Spleen (tissue), 11 donors: Measurements from ENCODE around the gene EFCAB13. TPM values are rescaled to one million over a fixed set of nuclear protein-coding genes. Genes with fewer than 3 reads are reported as not detected.

ENCODE experiments used
- DNase-seq: peaks from one replicate; pipeline ENCODE4 v3.0.0-alpha.2; 2020
- H3K27ac ChIP-seq, 8 donors: fragments of 200-600 bp; sonication (generic) in 7 of 8; 1 replicate in 4 of 8; 2 replicates in 4 of 8; pipeline versions ENCODE4 v1.5.0 to v1.8.0; 2016 to 2021; ENCODE audit warnings: inconsistent platforms in 4 of 8, mild to moderate bottlenecking in 4 of 8, moderate library complexity in 1 of 8
- H3K27me3 ChIP-seq, 7 donors: fragments of 200-600 bp; sonication (generic) in 6 of 7; replicated peaks in 1 of 7; 1 replicate in 4 of 7; 2 replicates in 3 of 7; pipeline versions ENCODE4 v1.5.0 to v1.8.0; 2016 to 2021; ENCODE audit warnings: inconsistent platforms in 3 of 7, mild to moderate bottlenecking in 1 of 7
- H3K36me3 ChIP-seq, 6 donors: fragments of 200-600 bp; sonication (generic) in 5 of 6; 1 replicate in 4 of 6; 2 replicates in 2 of 6; pipeline versions ENCODE4 v1.5.0 to v1.8.0; 2016 to 2021; ENCODE audit warnings: inconsistent platforms in 2 of 6
- H3K4me1 ChIP-seq, 6 donors: fragments of 200-600 bp; sonication (generic) in 5 of 6; 1 replicate in 3 of 6; 2 replicates in 3 of 6; pipeline versions ENCODE4 v1.5.0 to v1.8.0; 2016 to 2021; ENCODE audit warnings: inconsistent platforms in 3 of 6
- H3K4me3 ChIP-seq, 8 donors: fragments of 200-600 bp; sonication (generic) in 7 of 8; 1 replicate in 4 of 8; 2 replicates in 4 of 8; pipeline versions ENCODE4 v1.5.0 to v1.8.0; 2016 to 2021; ENCODE audit warnings: inconsistent platforms in 4 of 8, mild to moderate bottlenecking in 4 of 8, moderate library complexity in 2 of 8
- H3K9me3 ChIP-seq, 8 donors: fragments of 200-600 bp; sonication (generic) in 7 of 8; 1 replicate in 4 of 8; 2 replicates in 4 of 8; pipeline versions ENCODE4 v1.5.0 to v1.8.0; 2016 to 2021; ENCODE audit warnings: inconsistent platforms in 4 of 8
- POLR2A ChIP-seq, 3 donors: fragments of 450-650 bp; IDR thresholded peaks; one replicate each; pipeline ENCODE4 v1.5.1; 2017; ENCODE audit warnings: antibody characterized with exemption in 3 of 3, mild to moderate bottlenecking in 1 of 3
- POLR2AphosphoS5 ChIP-seq, 3 donors: sonication (generic); formaldehyde crosslinking; IDR thresholded peaks; one replicate each; pipeline ENCODE4 v1.5.1; 2017; ENCODE audit warnings: antibody characterized with exemption in 3 of 3
- WGBS, 5 donors: extraction: QIAGEN DNeasy Blood & Tissue Kit in 3 of 5; methylation state at CpG; one replicate each; pipeline versions ENCODE4 v1.1.5 to v1.1.7; 2013 to 2018; 5-methylcytosine and 5-hydroxymethylcytosine counted together
- intact Hi-C: fragments of 100-400 bp; cut with DNase I; formaldehyde crosslinking; loops from one replicate; pipeline ENCODE4 v1.15.0; 2023; ENCODE audit warnings: low total_unique reads
- polyA plus RNA-seq, 3 donors: library from polyadenylated mRNA; stranded (reverse); fragments of 200-250 nt; gene quantifications; one replicate each; pipeline ENCODE4 v1.2.1, GENCODE V29; 2013
- total RNA-seq, 7 donors: library from RNA; depleted of rRNA in 3 of 7; stranded (reverse); fragments of >200 nt in 3 of 7; fragmentation: NEBNext Ultra II Directional in 4 of 7; extraction: Animal tissue kit (Norgen Biotek cat#: 25700) in 4 of 7; gene quantifications; one replicate each; pipeline versions ENCODE4 v1.1.0 to v1.2.1, GENCODE V29; 2016 to 2021
- TF ChIP-seq, protein P1 (sequence below), 11 experiments: fragments of 200-600 bp in 7 of 11; fragments of 450-650 bp in 4 of 11; sonication (generic) in 4 of 11; IDR thresholded peaks in 8 of 11; conservative IDR thresholded peaks in 3 of 11; 1 replicate in 7 of 11; 2 replicates in 4 of 11; pipeline versions ENCODE4 v1.4.0 to v1.8.0; 2016 to 2021; ENCODE audit warnings: antibody characterized with exemption in 11 of 11, inconsistent platforms in 4 of 11, mild to moderate bottlenecking in 1 of 11
- donor health status: healthy with polysubstance abuse.
- donor health status: DM: no; HTN: no; CAD: no; lungs with moderate emphysema.
- donor health status: DM: no; HTN: no; CAD: no.
- donor health status: Bipolar disorder and iron deficiency.
- donor health status: healthy.
- donor health status: DM: no; HTN: no; CAD: no.
- donor health status: DM: yes; HTN: yes; CAD: no.

Gene EFCAB13
- total and polyA plus RNA-seq, 10 donors = 1.4 to 18.6 (median 12.4) TPM

DNA sequence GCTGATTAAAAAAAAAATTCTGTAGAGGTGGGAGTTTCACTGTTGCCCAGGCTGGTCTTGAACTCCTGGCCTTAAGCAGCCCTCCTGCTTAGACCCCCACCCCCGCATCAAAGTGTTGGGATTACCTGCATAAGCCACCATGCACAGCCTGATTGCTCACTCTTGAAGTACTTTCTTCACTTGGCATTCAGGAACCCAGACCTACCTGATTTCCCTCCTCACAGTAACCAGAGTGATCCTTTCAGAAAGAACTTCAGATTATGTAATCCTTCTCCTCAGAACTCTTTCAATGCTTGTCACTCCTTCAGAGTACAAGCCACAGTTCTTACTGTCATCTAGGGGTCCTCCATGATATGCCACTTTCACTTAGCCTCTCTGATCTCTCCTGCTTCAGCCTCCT, 1.4 kb downstream of the EFCAB13 start:
- intact Hi-C loops = no loop called here
- Histone ChIP-seq H3K4me3 (peak overlapping the region in 3 of 8 donors; percentile 64 to 75 (median 66)), H3K9me3 (peaks cover 0 to 4% (median 0%) of the 10 kb centered on the region in 8 donors), H3K4me1 (peaks cover 0 to 23% (median 12%) of the 10 kb centered on the region in 6 donors), H3K27me3 (no peaks in the 10 kb centered on the region), H3K36me3 (peaks cover 0 to 6% (median 3%) of the 10 kb centered on the region in 6 donors), H3K27ac (peak overlapping the region in 7 of 8 donors; percentile 90 to 98 (median 95))
- WGBS, 5 donors = 88 to 100% (median 100%) methylated on average over 1 of the region's 1 CpG
- DNase-seq = no peak
- TF ChIP-seq POLR2AphosphoS5 (IDR thresholded peaks at IDR 0.05) (no peak), POLR2A (IDR thresholded peaks at IDR 0.05) (no peak)
- TF ChIP-seq, protein P1, sequence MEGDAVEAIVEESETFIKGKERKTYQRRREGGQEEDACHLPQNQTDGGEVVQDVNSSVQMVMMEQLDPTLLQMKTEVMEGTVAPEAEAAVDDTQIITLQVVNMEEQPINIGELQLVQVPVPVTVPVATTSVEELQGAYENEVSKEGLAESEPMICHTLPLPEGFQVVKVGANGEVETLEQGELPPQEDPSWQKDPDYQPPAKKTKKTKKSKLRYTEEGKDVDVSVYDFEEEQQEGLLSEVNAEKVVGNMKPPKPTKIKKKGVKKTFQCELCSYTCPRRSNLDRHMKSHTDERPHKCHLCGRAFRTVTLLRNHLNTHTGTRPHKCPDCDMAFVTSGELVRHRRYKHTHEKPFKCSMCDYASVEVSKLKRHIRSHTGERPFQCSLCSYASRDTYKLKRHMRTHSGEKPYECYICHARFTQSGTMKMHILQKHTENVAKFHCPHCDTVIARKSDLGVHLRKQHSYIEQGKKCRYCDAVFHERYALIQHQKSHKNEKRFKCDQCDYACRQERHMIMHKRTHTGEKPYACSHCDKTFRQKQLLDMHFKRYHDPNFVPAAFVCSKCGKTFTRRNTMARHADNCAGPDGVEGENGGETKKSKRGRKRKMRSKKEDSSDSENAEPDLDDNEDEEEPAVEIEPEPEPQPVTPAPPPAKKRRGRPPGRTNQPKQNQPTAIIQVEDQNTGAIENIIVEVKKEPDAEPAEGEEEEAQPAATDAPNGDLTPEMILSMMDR (IDR thresholded peaks at IDR 0.05 in 8 of 11, conservative IDR thresholded peaks at IDR 0.05 in 3 of 11) = no peak

DNA sequence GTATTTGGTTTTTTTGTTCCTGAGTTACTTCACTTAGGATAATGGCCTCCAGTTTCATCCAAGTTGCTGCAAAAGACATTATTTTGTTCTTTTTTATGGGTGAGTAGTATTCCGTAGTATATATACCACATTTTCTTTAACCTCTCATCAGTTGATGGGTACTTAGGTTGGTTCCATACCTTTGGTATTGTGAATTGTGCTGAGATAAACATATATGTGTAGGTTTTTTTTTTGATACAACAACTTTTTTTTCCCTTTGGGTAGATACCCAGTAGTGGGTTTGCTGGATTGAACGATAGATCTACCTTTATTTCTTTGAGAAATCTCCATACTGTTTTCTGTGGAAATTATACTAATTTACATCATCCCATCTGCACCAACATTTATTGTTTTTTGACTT, 6.8 kb downstream of the EFCAB13 start:
- H3K4me1 ChIP-seq = peaks cover 0 to 7% (median 0%) of the 10 kb centered on the region in 6 donors
- no peak overlapping the region for H3K4me3 ChIP-seq
- no peak overlapping the region for H3K27ac ChIP-seq
- intact Hi-C loops = no loop called here
- TF ChIP-seq, protein P1 (IDR thresholded peaks at IDR 0.05 in 8 of 11, conservative IDR thresholded peaks at IDR 0.05 in 3 of 11) = no peak
- TF ChIP-seq POLR2A (IDR thresholded peaks at IDR 0.05) (no peak), POLR2AphosphoS5 (IDR thresholded peaks at IDR 0.05) (no peak)
- DNase-seq = no peak
- no peaks in the 10 kb centered on the region for H3K27me3 ChIP-seq
- WGBS, 5 donors = 95 to 99% (median 98%) methylated on average over 2 of the region's 2 CpGs
- H3K36me3 ChIP-seq = peaks cover 0 to 41% (median 3%) of the 10 kb centered on the region in 6 donors
- no peaks in the 10 kb centered on the region for H3K9me3 ChIP-seq

DNA sequence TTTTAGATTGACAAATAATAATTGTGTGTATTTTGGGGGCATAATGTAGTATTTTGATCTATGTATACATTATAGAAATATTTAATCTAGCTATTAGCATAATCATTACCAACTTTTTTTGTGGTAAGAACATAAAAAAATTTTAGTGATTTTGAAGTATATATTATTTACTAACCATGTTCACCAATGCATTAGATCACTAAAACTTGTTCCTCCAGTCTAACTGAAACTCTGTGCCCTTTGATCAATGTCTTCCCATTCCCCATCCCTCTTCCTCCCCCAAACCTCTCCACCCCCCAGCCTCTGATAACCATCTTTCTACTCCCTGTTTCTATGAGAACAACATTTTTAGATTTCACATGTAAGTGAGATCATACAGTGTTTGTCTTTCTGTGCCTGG, 8.5 kb downstream of the EFCAB13 start:
- intact Hi-C loops = no loop called here
- no peaks in the 10 kb centered on the region for H3K9me3 ChIP-seq
- H3K4me3 ChIP-seq = no peak overlapping the region
- DNase-seq = no peak
- peaks cover 0 to 55% (median 3%) of the 10 kb centered on the region in 6 donors for H3K36me3 ChIP-seq
- H3K27ac ChIP-seq = no peak overlapping the region
- no peaks in the 10 kb centered on the region for H3K27me3 ChIP-seq
- peaks cover 0 to 7% (median 0%) of the 10 kb centered on the region in 6 donors for H3K4me1 ChIP-seq
- TF ChIP-seq POLR2A (IDR thresholded peaks at IDR 0.05) (no peak), POLR2AphosphoS5 (IDR thresholded peaks at IDR 0.05) (no peak)
- TF ChIP-seq, protein P1 (IDR thresholded peaks at IDR 0.05 in 8 of 11, conservative IDR thresholded peaks at IDR 0.05 in 3 of 11) = no peak

DNA sequence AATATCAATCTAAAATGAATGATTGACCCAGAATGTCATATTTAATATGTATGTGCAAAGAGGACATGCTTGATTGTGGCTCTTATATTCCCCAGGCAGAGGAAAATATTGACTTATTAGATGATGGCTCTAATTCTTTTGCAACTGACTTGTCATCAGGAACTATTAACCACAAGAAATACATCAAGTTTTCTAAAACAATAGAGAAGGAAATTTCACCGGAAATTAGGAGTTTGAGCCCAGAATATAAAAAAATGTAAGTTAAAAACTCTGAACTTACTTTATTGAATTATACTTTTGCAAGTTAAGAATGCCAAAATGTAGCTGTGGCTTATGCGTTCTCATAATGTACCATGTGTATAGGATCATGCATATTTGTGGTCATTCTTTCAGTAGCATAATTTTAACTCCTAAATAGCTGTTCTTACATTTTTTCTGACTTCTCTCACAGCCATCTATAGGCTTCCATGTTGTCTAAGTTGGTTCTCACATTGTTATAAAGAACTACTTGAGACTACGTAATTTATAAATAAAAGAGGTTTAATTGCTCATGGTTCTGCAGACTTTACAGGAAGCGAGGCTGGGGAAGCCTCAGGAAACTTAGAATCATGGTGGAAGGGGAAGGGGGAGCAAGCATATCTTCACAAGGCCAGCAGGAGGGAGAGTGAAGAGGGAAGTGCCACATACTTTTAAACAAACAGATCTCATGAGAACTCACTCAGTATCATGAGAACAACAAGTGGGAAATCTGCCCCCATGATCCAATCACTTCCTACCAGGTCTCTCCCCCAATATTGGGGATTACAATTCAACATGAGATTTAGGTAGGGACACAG, 11.6 kb downstream of the EFCAB13 start:
- no peak for DNase-seq
- WGBS, 5 donors = 52 to 76% (median 58%) methylated on average over 4 of the region's 4 CpGs
- H3K4me3 ChIP-seq = no peak overlapping the region
- H3K27me3 ChIP-seq = no peaks in the 10 kb centered on the region
- no peaks in the 10 kb centered on the region for H3K9me3 ChIP-seq
- H3K36me3 ChIP-seq = peaks cover 0 to 48% (median 0%) of the 10 kb centered on the region in 6 donors
- intact Hi-C loops = no loop called here
- TF ChIP-seq POLR2AphosphoS5 (IDR thresholded peaks at IDR 0.05) (no peak), POLR2A (IDR thresholded peaks at IDR 0.05) (no peak)
- TF ChIP-seq, protein P1 (IDR thresholded peaks at IDR 0.05 in 8 of 11, conservative IDR thresholded peaks at IDR 0.05 in 3 of 11) = no peak
- no peak overlapping the region for H3K27ac ChIP-seq
- H3K4me1 ChIP-seq = peaks cover 0 to 7% (median 0%) of the 10 kb centered on the region in 6 donors
